HG02798 (cell line): ENCODE results near the gene GLIS1.

Experiments used
- ATAC-seq: cut with Tn5 transposase; IDR thresholded peaks from one replicate; pipeline ENCODE4 v1.9.1; 2021; ENCODE audit warnings: mild to moderate bottlenecking; ENCODE audit not compliant: unreplicated experiment, poor library complexity

The GLIS1 gene

DNA sequence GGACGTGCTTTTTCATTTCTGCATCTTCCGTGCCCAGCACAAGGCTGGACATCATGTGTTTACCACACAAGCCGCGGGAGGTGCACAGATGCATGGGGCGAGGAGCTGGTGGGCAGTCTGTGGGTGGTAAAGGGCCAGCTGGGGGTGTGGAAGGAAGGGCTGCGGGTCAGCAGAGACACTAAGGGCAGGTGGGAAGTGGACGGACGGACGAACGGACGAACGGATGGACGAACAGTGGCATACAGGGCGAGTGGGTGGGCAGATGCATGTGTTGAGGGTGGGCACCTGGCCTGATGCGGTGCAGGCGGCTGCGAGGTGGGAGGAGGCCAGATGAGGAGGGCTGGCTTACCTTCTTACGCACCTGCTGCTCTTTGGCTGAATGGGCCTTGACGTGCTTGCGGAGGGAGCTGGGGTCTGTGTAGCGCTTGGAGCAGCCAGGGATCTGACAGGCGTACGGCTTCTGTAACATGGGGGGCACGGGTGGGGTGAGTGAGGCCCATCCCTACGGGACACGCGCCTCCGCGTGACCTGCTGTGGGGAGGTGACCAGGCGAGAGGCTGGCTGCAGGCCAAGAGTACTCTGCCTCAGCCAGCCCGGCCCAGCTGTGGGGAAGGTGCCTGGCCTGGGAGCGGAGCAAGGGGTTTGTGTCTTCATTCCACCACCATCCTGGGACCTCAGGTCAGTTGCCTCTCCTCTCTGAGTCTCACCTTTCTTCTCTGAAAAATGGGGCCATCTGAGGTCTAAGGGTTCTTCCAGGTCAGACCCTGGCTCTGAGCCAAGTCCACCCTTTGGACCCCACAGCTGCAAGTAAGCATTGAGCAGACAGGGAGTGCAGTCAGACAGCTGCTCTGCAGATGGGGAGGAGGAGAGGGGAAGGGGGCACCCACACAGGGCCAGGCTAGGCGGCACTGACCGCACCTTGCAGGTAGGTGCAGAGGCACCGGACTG is 214.3 kb downstream of the GLIS1 start:
- no peak for ATAC-seq

GRCh38 chr1:53521924-53522552 is 216.9 kb downstream of the GLIS1 start:
- no peak for ATAC-seq

- no peak for ATAC-seq
Measured at GRCh38 chr1:53520481-53520880, 218.5 kb downstream of the GLIS1 start.

- no peak for ATAC-seq
Measured at GRCh38 chr1:53519421-53519820, 219.5 kb downstream of the GLIS1 start.

DNA sequence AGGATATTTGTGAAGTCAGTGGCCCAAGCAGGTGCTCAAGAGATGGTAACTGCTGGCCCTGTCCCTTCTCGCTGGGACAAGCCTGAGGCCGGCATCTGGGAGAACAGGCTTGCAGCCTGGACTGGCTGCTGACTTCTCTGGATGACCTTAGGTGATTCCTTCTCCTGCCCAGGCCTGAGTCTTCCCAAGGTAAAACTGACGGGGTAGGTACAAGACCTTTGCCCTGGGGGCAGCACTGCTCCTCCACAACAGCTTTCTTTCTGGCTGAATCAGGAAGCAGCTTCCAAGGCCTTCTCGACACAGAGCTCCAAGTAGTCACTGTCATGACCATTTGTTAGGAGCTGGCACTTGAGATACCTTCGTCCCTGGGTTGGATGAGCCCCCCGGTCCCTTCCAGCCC is 220.2 kb downstream of the GLIS1 start:
- ATAC-seq, result no peak

DNA sequence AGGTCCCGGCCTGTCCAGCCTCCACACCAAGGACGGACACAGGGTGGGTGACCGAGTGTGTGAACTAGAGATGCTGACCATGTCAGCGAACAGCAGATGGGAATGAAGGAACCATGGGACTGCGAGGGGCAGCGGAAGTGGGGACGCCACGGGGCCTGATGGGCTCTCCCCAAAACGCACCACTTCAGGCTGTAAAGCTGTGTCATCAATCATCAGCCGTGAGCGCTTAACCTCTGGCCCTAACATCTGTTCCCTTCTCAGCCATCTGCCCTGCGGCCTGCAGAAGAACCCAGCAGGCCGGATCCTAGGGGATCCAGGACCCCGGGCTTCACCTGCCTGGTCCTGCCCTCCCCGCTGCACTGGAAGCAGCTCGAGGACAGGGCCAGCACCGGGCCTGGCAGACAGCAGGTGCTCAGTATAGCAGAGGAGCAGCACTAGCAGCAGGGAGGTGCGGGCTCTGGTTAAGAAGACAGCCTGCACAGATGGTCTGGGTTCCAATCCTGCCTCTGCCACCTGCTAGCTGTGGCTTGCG is 221.1 kb downstream of the GLIS1 start:
- ATAC-seq, result no peak

- ATAC-seq, result no peak
Measured at GRCh38 chr1:53517109-53517508, 221.9 kb downstream of the GLIS1 start.

DNA sequence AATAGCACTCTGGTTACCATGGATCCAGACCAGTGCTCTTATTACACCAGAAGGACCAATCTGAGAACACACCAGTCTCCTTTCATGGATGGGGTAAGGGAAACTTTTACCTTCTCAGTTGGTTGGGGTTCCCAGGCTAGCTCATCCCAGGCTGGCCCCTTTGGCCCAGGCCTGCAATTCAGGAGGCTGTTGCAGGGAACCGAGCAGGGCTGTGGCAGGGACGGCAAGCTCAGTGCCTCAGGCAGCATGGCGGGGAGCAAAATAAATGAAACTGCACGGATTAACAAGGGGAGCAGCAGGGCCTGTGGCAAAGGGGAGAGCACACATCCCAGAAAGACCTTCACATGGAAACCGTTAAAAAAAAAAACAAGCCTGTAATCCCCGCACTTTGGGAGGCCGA is 222.8 kb downstream of the GLIS1 start:
- ATAC-seq, result no peak

DNA sequence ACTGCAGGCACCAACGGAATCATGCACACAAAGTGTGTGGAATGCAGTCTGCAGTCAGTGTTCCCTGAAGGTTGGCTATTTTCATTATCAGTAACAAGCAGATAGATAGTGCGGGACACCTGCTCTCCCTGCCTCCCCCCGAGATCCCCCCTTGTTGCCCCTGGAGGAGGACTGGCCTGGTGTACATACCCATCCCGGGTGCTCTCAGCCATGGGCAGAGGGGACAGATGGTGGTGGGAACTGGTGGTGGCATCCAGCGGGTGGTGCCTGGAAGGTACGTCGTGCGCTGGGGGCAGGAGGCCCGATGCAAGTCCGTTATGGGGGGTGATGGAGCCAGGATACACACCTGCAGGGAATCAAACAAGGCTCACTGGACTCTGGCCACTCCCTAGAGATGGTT is 224.5 kb downstream of the GLIS1 start:
- no peak for ATAC-seq

- no peak for ATAC-seq
Measured at GRCh38 chr1:53513846-53514245, 225.1 kb downstream of the GLIS1 start.

DNA sequence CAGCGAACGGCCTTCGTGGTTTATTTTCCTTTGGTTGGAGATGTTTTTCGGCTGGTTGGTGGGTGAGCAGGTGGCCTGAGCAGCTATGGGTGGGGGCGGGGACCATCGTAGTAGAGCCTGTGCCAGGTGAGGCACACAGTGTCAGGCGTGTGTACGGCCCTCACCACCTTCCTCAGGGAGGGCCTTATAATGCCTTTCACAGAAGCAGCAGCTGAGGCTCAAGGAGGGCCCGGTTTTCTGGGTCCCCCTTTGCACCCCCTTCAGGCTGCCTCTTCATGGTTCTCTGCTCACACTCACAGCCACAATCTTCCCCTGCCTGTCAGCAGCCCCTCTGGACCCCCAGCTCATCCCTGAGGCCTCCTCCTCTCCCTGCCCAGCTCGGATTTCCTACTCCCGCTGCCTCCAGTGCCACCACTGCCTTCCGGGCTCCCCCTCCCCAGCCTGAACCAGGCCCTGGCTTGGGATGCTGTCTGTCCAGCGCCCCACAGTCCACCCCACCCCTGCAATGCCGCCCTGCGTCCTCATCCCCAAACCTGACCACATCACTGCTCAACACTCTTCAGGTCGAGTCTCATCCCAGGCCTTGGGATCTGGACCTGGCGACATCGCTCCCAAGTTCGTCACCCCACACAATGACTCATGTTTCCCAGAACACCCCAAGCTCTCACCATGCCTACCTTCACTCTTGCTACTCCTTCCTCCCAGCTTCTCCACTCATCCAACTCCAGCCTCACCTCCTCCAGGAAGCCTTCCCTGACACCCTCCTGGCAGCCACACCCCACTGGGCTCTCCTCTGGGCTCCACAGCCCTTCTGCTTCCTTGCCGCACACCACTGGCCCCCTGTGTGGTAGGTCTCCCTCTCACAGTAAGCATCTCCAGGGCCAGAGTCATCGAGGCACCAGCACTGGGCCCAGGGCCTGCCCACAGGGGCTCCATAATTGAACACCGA is 225.9 kb downstream of the GLIS1 start:
- ATAC-seq, result no peak

DNA sequence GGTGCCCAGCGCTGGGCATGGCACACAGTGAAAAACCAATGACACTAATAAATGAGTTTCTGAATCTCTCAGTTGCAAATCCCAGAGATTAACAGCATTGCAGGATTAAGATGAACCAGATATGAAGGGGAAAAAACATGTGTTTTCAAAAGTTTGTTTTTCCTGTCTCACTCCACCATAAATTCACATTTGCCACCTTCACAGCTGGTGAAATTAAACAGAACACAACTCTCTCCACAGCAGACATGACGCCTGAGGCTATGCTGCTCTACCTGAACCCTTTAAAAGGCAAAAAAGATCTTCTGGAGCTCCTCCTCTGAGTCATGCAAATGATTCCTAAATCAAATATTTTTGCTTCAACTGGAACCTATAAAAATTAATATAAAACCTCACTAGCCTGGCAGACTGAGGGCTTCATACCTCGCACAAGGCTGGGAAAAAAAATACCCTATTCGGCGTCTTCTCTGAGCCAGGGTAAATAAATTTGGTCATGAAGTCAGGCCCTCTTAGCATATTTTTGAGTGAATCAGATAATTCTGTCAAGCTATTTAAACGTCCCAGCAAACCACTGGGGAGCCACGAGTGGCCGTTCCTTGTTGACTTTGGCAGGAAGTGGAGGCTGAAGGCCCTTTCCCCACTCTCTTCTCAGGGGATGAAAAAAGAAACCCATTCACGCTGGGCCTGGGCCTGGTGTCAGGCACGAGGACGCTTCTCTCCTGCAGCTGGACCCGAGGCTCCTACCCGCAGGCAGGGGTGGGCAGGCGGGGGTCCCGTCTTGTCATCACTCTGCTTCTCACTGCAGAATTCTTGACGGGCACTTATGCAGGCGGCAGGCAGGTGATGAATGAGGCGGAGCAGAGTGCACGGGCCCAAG is 226.8 kb downstream of the GLIS1 start:
- ATAC-seq, result no peak

DNA sequence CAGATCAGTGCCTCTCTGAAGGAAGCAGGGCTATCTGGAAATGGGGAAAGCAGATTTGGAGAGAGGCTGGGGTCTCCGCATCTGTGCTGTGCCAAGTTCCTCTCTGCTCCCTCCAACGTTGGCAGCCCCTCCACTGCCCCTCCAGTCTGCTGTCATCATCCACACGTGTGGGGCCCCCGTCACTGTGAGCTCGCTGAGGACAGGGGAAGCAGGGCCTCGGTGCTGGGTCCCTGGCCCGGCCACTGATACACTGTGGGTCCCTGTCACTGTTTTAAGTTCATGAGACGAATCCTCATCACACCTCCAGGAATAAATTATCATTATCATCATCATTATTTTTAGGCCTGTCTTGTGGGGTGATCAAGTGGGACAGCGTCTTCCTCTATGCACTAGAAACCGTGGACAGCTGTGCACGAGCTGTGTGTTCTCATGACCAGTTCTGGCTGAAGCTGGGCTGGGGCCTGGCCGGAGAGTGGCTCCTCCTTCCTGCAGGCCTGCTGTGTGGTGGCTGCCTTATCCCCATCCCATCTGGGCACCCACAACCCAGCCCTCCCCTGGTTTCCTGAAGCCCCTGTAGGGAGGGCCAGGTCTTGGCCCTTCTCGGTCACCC is 227.5 kb downstream of the GLIS1 start:
- no peak for ATAC-seq

DNA sequence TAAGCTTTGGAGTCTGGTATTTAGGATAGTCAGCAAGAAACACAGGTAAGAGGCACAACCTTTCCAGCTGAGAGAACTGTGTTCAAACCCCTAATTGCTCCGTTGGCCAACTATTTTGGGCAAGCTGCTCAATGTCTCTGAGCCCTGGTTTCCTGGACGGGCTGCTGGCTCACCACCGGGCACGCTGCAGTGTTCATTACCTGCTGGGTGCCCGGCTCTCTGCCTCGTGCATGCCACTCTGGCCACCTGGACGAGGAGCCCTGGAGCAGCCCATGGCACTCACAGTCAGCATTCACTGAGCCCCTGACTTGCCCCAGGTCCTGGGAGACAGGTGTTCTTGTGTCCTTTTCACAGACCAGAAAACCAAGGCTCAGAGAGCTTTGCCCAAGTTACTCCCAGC is 228.7 kb downstream of the GLIS1 start:
- ATAC-seq, result no peak

GRCh38 chr1:53509775-53510174 is 229.2 kb downstream of the GLIS1 start:
- no peak for ATAC-seq

- no peak for ATAC-seq
Measured at GRCh38 chr1:53508991-53509666, 229.8 kb downstream of the GLIS1 start.

DNA sequence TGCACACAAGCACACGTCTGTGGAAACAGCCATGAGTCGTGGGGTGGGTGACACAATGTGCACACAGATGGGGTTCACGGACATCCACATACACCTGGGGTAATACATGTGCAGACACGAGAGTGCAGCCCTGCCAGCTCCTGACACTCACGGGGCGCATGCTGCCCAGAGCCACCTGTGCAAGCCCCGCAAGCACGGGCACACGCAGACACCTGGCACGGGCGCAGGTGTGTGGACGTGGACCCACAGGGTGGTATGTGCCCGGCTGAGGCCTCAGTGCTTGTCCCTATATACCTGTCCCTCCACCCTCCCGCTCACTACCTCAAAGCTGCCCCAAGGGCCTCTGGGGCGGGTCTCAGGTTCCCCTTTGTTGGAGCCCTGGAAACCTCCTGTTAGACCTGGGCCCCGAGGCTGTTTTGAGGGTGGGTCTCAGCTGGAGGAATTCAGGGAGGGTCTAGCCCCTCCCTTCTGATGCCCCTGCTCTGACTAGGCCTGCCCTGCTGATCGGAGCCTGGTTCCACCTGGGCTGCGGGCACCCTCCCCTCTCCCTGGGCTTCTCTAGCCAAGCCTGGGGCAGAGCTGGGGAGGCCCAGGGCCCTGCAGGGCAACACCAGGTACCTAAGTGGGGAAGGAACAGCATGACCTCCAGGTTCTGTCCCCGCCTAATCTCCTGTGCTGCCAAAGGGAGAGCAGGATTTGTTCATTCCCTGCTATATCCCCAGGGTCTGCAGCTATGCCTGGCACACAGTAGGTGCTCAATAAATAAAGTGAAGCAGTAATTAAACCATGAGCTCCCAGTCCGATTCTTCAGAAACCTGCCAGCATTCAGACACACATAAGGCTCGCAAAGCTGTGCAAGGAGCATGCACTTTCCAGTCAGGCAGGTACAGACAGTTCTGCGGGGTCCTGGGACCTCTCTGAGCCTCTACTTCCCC is 230.6 kb downstream of the GLIS1 start:
- ATAC-seq, result no peak
